Measurements from ENCODE around the gene SUV39H2. TPM values are rescaled to one million over a fixed set of nuclear protein-coding genes. Genes with fewer than 3 reads are reported as not detected.

Gene SUV39H2
- total RNA-seq, 1 experiment from 2014 or later = 6.4 TPM

GRCh38 chr10:14917827-14918226 is 39.2 kb downstream of the SUV39H2 start:
- no TSS peak for BruUV-seq (replicated peaks)

DNA sequence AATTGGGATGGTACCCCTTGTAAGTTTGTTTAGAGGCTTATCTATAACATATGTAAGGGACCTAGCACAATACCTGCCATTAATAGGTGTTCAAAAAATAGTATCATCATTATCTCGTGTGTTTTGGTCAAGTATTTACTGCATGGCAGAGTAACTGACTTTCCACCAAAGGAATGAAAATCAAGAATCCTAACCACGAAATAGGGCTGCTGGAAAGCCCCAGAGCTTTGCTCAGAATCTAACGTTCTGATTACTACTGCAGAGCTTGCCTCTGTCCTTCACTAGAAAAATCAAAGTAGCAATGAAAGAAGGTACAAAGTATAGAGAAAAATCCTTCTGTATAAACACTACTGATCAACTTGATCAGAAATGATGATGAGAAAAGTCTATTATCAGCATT is 40.3 kb downstream of the SUV39H2 start:
- intact Hi-C loops (cut with micrococcal nuclease) = no loop called here
- H3K4me1 ChIP-seq (ENCODE audit: insufficient read depth, low read length) = no peaks in the 10 kb centered on the region
- TF ChIP-seq EZH2 (IDR thresholded peaks at IDR 0.05; ENCODE audit: low read length, unreplicated experiment) (no peak), EZH2phosphoT487 (IDR thresholded peaks at IDR 0.05; ENCODE audit: borderline replicate concordance, low read length) (no peak), CTCF (conservative IDR thresholded peaks at IDR 0.05; ENCODE audit: low read depth, low read length) (no peak)
- H3K4me3 ChIP-seq (ENCODE audit: low read length) = no peak overlapping the region
- H3K36me3 ChIP-seq (ENCODE audit: low read depth, low read length) = peaks cover 48% of the 10 kb centered on the region
- no peaks in the 10 kb centered on the region; the same call in 1 of the 2 replicates for H3K9me3 ChIP-seq (ENCODE audit: low read length)
- POLR2A ChIA-PET (ENCODE audit: unreplicated experiment) = no interaction called here
- ATAC-seq (no peak), DNase-seq (no peak)
- no peaks in the 10 kb centered on the region for H3F3A ChIP-seq (ENCODE audit: low read length, unreplicated experiment)
- no peaks in the 10 kb centered on the region for H3K9me2 ChIP-seq (replicated peaks; ENCODE audit: low read length)
- no peaks in the 10 kb centered on the region for H4K20me1 ChIP-seq (ENCODE audit: low read length)
- CTCF ChIA-PET = no interaction called here
- no TSS peak for BruUV-seq (replicated peaks)
- no peaks in the 10 kb centered on the region for H3K27me3 ChIP-seq (ENCODE audit: low read length)
- no peak overlapping the region for H2AFZ ChIP-seq (ENCODE audit: low read length)
- H3K79me2 ChIP-seq (ENCODE audit: low read length) = no peaks in the 10 kb centered on the region
- no peak overlapping the region for H3K4me2 ChIP-seq (ENCODE audit: low read length)
- no peak overlapping the region for H3K27ac ChIP-seq (ENCODE audit: low read length)
- no peak overlapping the region for H3K9ac ChIP-seq (ENCODE audit: low read length)

More at GRCh38 chr10:14917827-14918226, 39.2 kb downstream of the SUV39H2 start:
- Histone ChIP-seq H3K27me3 (ENCODE audit: low read length) (no peaks in the 10 kb centered on the region), H3K9ac (ENCODE audit: low read length) (no peak overlapping the region), H3K27ac (ENCODE audit: low read length) (no peak overlapping the region), H2AFZ (ENCODE audit: low read length) (no peak overlapping the region), H3K4me3 (ENCODE audit: low read length) (no peak overlapping the region), H3K79me2 (ENCODE audit: low read length) (no peaks in the 10 kb centered on the region), H3F3A (ENCODE audit: low read length, unreplicated experiment) (no peaks in the 10 kb centered on the region), H3K9me3 (ENCODE audit: low read length) (no peaks in the 10 kb centered on the region; the same call in 1 of the 2 replicates), H4K20me1 (ENCODE audit: low read length) (no peaks in the 10 kb centered on the region), H3K4me1 (ENCODE audit: insufficient read depth, low read length) (no peaks in the 10 kb centered on the region), H3K9me2 (replicated peaks; ENCODE audit: low read length) (no peaks in the 10 kb centered on the region), H3K36me3 (ENCODE audit: low read depth, low read length) (peaks cover 48% of the 10 kb centered on the region), H3K4me2 (ENCODE audit: low read length) (no peak overlapping the region)
- ChIA-PET CTCF (no interaction called here), POLR2A (ENCODE audit: unreplicated experiment) (no interaction called here)
- TF ChIP-seq CTCF (conservative IDR thresholded peaks at IDR 0.05; ENCODE audit: low read depth, low read length) (no peak), EZH2 (IDR thresholded peaks at IDR 0.05; ENCODE audit: low read length, unreplicated experiment) (no peak), EZH2phosphoT487 (IDR thresholded peaks at IDR 0.05; ENCODE audit: borderline replicate concordance, low read length) (no peak)
- intact Hi-C loops (cut with micrococcal nuclease) = no loop called here
- ATAC-seq (no peak), DNase-seq (no peak)

DNA sequence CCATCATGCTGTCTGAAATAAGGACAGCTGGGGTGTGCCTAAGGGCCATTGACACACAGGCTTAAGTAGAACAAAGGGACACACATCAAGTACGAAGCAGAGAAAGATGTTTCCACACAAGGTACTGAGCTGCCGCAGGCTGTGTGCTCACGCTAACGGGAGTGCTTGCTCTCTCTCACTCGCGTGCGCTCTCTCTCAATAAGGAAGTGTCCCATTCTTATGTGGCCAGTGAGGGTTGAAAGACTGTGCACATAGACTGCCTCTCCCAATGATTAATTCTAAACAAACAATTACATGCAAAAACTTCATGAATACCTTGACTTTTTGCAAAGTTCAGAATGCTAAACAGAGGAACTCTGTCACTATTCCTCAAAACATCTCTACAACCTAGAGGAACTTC is 45.3 kb downstream of the SUV39H2 start:
- no peaks in the 10 kb centered on the region for H3K27me3 ChIP-seq (ENCODE audit: low read length)
- H2AFZ ChIP-seq (ENCODE audit: low read length) = no peak overlapping the region
- H3K9me2 ChIP-seq (replicated peaks; ENCODE audit: low read length) = no peaks in the 10 kb centered on the region
- no peaks in the 10 kb centered on the region for H4K20me1 ChIP-seq (ENCODE audit: low read length)
- CTCF ChIA-PET = no interaction called here
- H3K4me1 ChIP-seq (ENCODE audit: insufficient read depth, low read length) = no peaks in the 10 kb centered on the region
- POLR2A ChIA-PET (ENCODE audit: unreplicated experiment) = no interaction called here
- no peak overlapping the region for H3K9ac ChIP-seq (ENCODE audit: low read length)
- H3K79me2 ChIP-seq (ENCODE audit: low read length) = no peaks in the 10 kb centered on the region
- ATAC-seq = no peak
- intact Hi-C loops (cut with micrococcal nuclease) = no loop called here
- H3F3A ChIP-seq (ENCODE audit: low read length, unreplicated experiment) = no peaks in the 10 kb centered on the region
- H3K4me3 ChIP-seq (ENCODE audit: low read length) = no peak overlapping the region
- H3K27ac ChIP-seq (ENCODE audit: low read length) = no peak overlapping the region
- H3K4me2 ChIP-seq (ENCODE audit: low read length) = no peak overlapping the region
- BruUV-seq (replicated peaks) = no TSS peak
- DNase-seq = no peak
- peaks cover 6% of the 10 kb centered on the region; the same call in 1 of the 2 replicates for H3K36me3 ChIP-seq (ENCODE audit: low read depth, low read length)
- no peak for TF ChIP-seq CTCF (conservative IDR thresholded peaks at IDR 0.05; ENCODE audit: low read depth, low read length)
- TF ChIP-seq EZH2phosphoT487 (IDR thresholded peaks at IDR 0.05; ENCODE audit: borderline replicate concordance, low read length) = no peak
- TF ChIP-seq EZH2 (IDR thresholded peaks at IDR 0.05; ENCODE audit: low read length, unreplicated experiment) = no peak
- no peaks in the 10 kb centered on the region for H3K9me3 ChIP-seq (ENCODE audit: low read length)

Data from PC-3 (cell line).